Stimulated activated CD4-positive, alpha-beta T cell treated with anti-CD3 and anti-CD28 coated beads, Interleukin-1b, Interleukin-23, amount 100 ng/mL, for 48 hours (primary cell): ENCODE results near the gene AIM2.

Experiments
- DNase-seq: peaks from one replicate; pipeline ENCODE4 v3.0.0-alpha.2; 2020

The AIM2 gene

GRCh38 chr1:159014003-159014571 lies 62.5 kb downstream of the AIM2 start:
- no peak for DNase-seq

GRCh38 chr1:159012495-159012894 lies 64.1 kb downstream of the AIM2 start:
- peak; percentile 79 for DNase-seq
